Measurements from ENCODE around the gene GALC. TPM values are rescaled to one million over a fixed set of nuclear protein-coding genes. Genes with fewer than 3 reads are reported as not detected.

The GALC gene
- total RNA-seq, 3 donors from 2014 or later (not counting 1 experiment from before 2014, with no cell fraction given), result 50.3 to 78.2 (median 67.2) TPM

- TF ChIP-seq CTCF (IDR thresholded peaks at IDR 0.05), result no peak
- H3K36me3 ChIP-seq (ENCODE audit: control insufficient read depth, insufficient read depth, low read length), result peaks cover 9% of the 10 kb centered on the region
- intact Hi-C loops (cut with micrococcal nuclease), result no loop called here
- peak within 1 kb of the TSS; percentile 96 to 98 for H3K27ac Mint-ChIP-seq
- H3K4me3 ChIP-seq (ENCODE audit: low read length), result peak within 1 kb of the TSS; percentile 78
- H3K9me3 Mint-ChIP-seq, result no peaks in the 10 kb centered on the region
- H3K4me1 Mint-ChIP-seq, result peaks cover 57 to 68% of the 10 kb centered on the region in 2 donors
- no peaks in the 10 kb centered on the region for H3K27me3 Mint-ChIP-seq (ENCODE audit: low read depth in 2 of 2)
- ATAC-seq (peak; percentile 57 to 76 (median 62)), DNase-seq (peak; percentile 29 to 85)
- peaks cover 29% of the 10 kb centered on the region for H3K4me1 ChIP-seq (ENCODE audit: control insufficient read depth, insufficient read depth, low read length)
- H3K9me3 ChIP-seq (ENCODE audit: control insufficient read depth, insufficient read depth, low read length), result no peaks in the 10 kb centered on the region
- H3K36me3 Mint-ChIP-seq, result peaks cover 1% of the 10 kb centered on the region
- H3K27ac ChIP-seq (ENCODE audit: low read length), result peak within 1 kb of the TSS; percentile 99
- no peaks in the 10 kb centered on the region for H3K27me3 ChIP-seq (ENCODE audit: control insufficient read depth, insufficient read depth, low read length)
- 0% methylated on average over 2 of the region's 3 CpGs for WGBS (ENCODE audit: insufficient coverage)
- H3K4me3 Mint-ChIP-seq, result peak within 1 kb of the TSS; percentile 84
Observed at GRCh38 chr14:88005050-88005481, 12.1 kb upstream of the GALC start, which contains the start of gene GPR65. GPR65 (plus strand) TSS chr14:88005135; CDS start chr14:88010848, 5,713 bp downstream.

GRCh38 chr14:88004506-88005036 is 11.6 kb upstream of the GALC start:
- H3K4me1 Mint-ChIP-seq, result peaks cover 53 to 66% of the 10 kb centered on the region in 2 donors
- H3K36me3 ChIP-seq (ENCODE audit: control insufficient read depth, insufficient read depth, low read length), result peaks cover 7% of the 10 kb centered on the region
- intact Hi-C loops (cut with micrococcal nuclease), result no loop called here
- H3K27me3 Mint-ChIP-seq (ENCODE audit: low read depth in 2 of 2), result no peaks in the 10 kb centered on the region
- peaks cover 29% of the 10 kb centered on the region for H3K4me1 ChIP-seq (ENCODE audit: control insufficient read depth, insufficient read depth, low read length)
- ATAC-seq (no peak), DNase-seq (no peak)
- H3K27me3 ChIP-seq (ENCODE audit: control insufficient read depth, insufficient read depth, low read length), result no peaks in the 10 kb centered on the region
- H3K4me3 ChIP-seq (ENCODE audit: low read length), result peak overlapping the region; percentile 78
- WGBS (ENCODE audit: insufficient coverage), result 100% methylated on average over 1 of the region's 3 CpGs
- peak overlapping the region; percentile 99 for H3K27ac ChIP-seq (ENCODE audit: low read length)
- H3K9me3 Mint-ChIP-seq, result no peaks in the 10 kb centered on the region
- H3K9me3 ChIP-seq (ENCODE audit: control insufficient read depth, insufficient read depth, low read length), result no peaks in the 10 kb centered on the region
- peak overlapping the region; percentile 84 for H3K4me3 Mint-ChIP-seq
- H3K36me3 Mint-ChIP-seq, result no peaks in the 10 kb centered on the region
- H3K27ac Mint-ChIP-seq, result peak overlapping the region; percentile 96 to 98
- no peak for TF ChIP-seq CTCF (IDR thresholded peaks at IDR 0.05)

GRCh38 chr14:88003425-88003824 is 10.4 kb upstream of the GALC start:
- DNase-seq (no peak), ATAC-seq (no peak)
- no peaks in the 10 kb centered on the region for H3K9me3 Mint-ChIP-seq
- no peaks in the 10 kb centered on the region for H3K36me3 Mint-ChIP-seq
- peak overlapping the region; percentile 77 to 84 for H3K27ac Mint-ChIP-seq
- H3K27ac ChIP-seq (ENCODE audit: low read length), result no peak overlapping the region
- no peaks in the 10 kb centered on the region for H3K27me3 Mint-ChIP-seq (ENCODE audit: low read depth in 2 of 2)
- H3K4me1 ChIP-seq (ENCODE audit: control insufficient read depth, insufficient read depth, low read length), result peaks cover 21% of the 10 kb centered on the region
- peak overlapping the region; percentile 15 for H3K4me3 Mint-ChIP-seq
- no peaks in the 10 kb centered on the region for H3K9me3 ChIP-seq (ENCODE audit: control insufficient read depth, insufficient read depth, low read length)
- no peak overlapping the region for H3K4me3 ChIP-seq (ENCODE audit: low read length)
- peaks cover 4% of the 10 kb centered on the region for H3K36me3 ChIP-seq (ENCODE audit: control insufficient read depth, insufficient read depth, low read length)
- peaks cover 41 to 62% of the 10 kb centered on the region in 2 donors for H3K4me1 Mint-ChIP-seq
- 60% methylated on average over 1 of the region's 4 CpGs for WGBS (ENCODE audit: insufficient coverage)
- TF ChIP-seq CTCF (IDR thresholded peaks at IDR 0.05), result no peak
- intact Hi-C loops (cut with micrococcal nuclease), result no loop called here
- no peaks in the 10 kb centered on the region for H3K27me3 ChIP-seq (ENCODE audit: control insufficient read depth, insufficient read depth, low read length)

All from natural killer cell (primary cell).